IMR-90 (cell line): ENCODE results near the gene HOXD10. TPM values are rescaled to one million over a fixed set of nuclear protein-coding genes. Genes with fewer than 3 reads are reported as not detected.
A peak's percentile ranks its signal among the peaks of the same experiment; 100 is the strongest.

Experiments used
- ATAC-seq: fragments of 200-7000 bp; cut with Tn5 transposase; 2 replicates; pipeline ENCODE4 v1.9.1; 2020; ENCODE audit warnings: low read depth, mild to moderate bottlenecking, moderate library complexity
- BruUV-seq: library from RNA; stranded (reverse); fragments of 400-500 nt; replicated peaks from 2 replicates; lab custom pipeline; 2021; lab: Mats Ljungman, UMichigan
- CTCF ChIA-PET: fragments of 300-600 bp; formaldehyde crosslinking; extraction: SDS; loops from one replicate; lab custom pipeline; 2021; ENCODE audit warnings: antibody characterized with exemption; lab: Yijun Ruan, JAX
- POLR2A ChIA-PET: fragments of 300-600 bp; sonication (Branson Sonifier 250); formaldehyde crosslinking; loops from one replicate; lab custom pipeline; 2022; ENCODE audit warnings: antibody characterized with exemption; ENCODE audit not compliant: unreplicated experiment; lab: Charles Lee
- DNase-seq: peaks from one replicate; pipeline ENCODE4 v3.0.0; 2013
- H2AFZ ChIP-seq: replicated peaks from 2 replicates; pipeline ENCODE3; 2013; ENCODE audit warnings: low read length, mild to moderate bottlenecking; ENCODE audit not compliant: poor library complexity
- H2AK5ac ChIP-seq: 2 replicates; pipeline ENCODE4 v1.6.1; 2013; ENCODE audit warnings: low read depth, low read length, inconsistent platforms
- H2AK9ac ChIP-seq: replicated peaks from 2 replicates; pipeline ENCODE3; 2013; ENCODE audit warnings: mild to moderate bottlenecking, low read depth, low read length, moderate library complexity; ENCODE audit not compliant: poor library complexity
- H2BK120ac ChIP-seq: 2 replicates; pipeline ENCODE4 v1.6.1; 2013; ENCODE audit warnings: low read depth, low read length, inconsistent platforms
- H2BK15ac ChIP-seq: 3 replicates; pipeline ENCODE4 v1.6.1; 2013; ENCODE audit warnings: low read depth, low read length, inconsistent platforms
- H2BK20ac ChIP-seq: 2 replicates; pipeline ENCODE4 v1.6.1; 2013; ENCODE audit warnings: low read depth, mild to moderate bottlenecking, inconsistent platforms, low read length, moderate library complexity
- H2BK5ac ChIP-seq: 2 replicates; pipeline ENCODE4 v1.6.1; 2013; ENCODE audit warnings: mild to moderate bottlenecking, low read depth, low read length, inconsistent platforms; ENCODE audit not compliant: poor library complexity, severe bottlenecking
- H3K14ac ChIP-seq: replicated peaks from 2 replicates; pipeline ENCODE4 v1.6.1; 2013; ENCODE audit warnings: low read depth, low read length, inconsistent platforms
- H3K18ac ChIP-seq: 2 replicates; pipeline ENCODE4 v1.6.1; 2013; ENCODE audit warnings: low read depth, low read length, control low read depth
- H3K23ac ChIP-seq: 2 replicates; pipeline ENCODE4 v1.6.1; 2013; ENCODE audit warnings: low read depth, low read length, inconsistent platforms
- H3K27ac ChIP-seq: 2 replicates; pipeline ENCODE4 v1.5.1; 2013; ENCODE audit warnings: mild to moderate bottlenecking, control low read depth, low read length; ENCODE audit not compliant: insufficient read depth
- H3K27me3 ChIP-seq: 2 replicates; pipeline ENCODE4 v1.6.1; 2013; ENCODE audit warnings: low read length; ENCODE audit not compliant: control insufficient read depth, insufficient read depth
- H3K36me3 ChIP-seq: 2 replicates; pipeline ENCODE4 v1.6.1; 2013; ENCODE audit warnings: low read length, mixed read lengths; ENCODE audit not compliant: control insufficient read depth, insufficient read depth
- H3K4ac ChIP-seq: 2 replicates; pipeline ENCODE4 v1.6.1; 2013; ENCODE audit warnings: low read depth, low read length, inconsistent platforms
- H3K4me1 ChIP-seq: 2 replicates; pipeline ENCODE4 v1.6.1; 2013; ENCODE audit warnings: low read length, mixed read lengths; ENCODE audit not compliant: control insufficient read depth, insufficient read depth
- H3K4me2 ChIP-seq: 2 replicates; pipeline ENCODE4 v1.6.1; 2013; ENCODE audit warnings: low read depth, mild to moderate bottlenecking, control low read depth, low read length, moderate library complexity
- H3K4me3 ChIP-seq: 2 replicates; pipeline ENCODE4 v1.5.1; 2013; ENCODE audit warnings: low read depth, mild to moderate bottlenecking, control low read depth, low read length, moderate library complexity; ENCODE audit not compliant: insufficient read depth
- H3K56ac ChIP-seq: 2 replicates; pipeline ENCODE4 v1.6.1; 2013; ENCODE audit warnings: low read length, inconsistent platforms; ENCODE audit not compliant: insufficient read depth; ENCODE audit errors: extremely low read depth
- H3K79me1 ChIP-seq, 2 experiments: 2 replicates each; pipeline ENCODE4 v1.6.1; 2013; ENCODE audit warnings: low read length in 2 of 2, inconsistent platforms in 1 of 2, low read depth in 1 of 2
- H3K9ac ChIP-seq: 2 replicates; pipeline ENCODE4 v1.6.1; 2013; ENCODE audit warnings: low read depth, low read length, control low read depth
- H3K9me1 ChIP-seq: 2 replicates; pipeline ENCODE4 v1.6.1; 2013; ENCODE audit warnings: low read length, inconsistent platforms; ENCODE audit not compliant: insufficient read depth
- H3K9me3 ChIP-seq: 2 replicates; pipeline ENCODE4 v1.6.1; 2013; ENCODE audit warnings: low read length; ENCODE audit not compliant: control insufficient read depth, insufficient read depth
- H4K20me1 ChIP-seq: 2 replicates; pipeline ENCODE4 v1.6.1; 2013; ENCODE audit warnings: low read length, inconsistent platforms; ENCODE audit not compliant: insufficient read depth
- H4K5ac ChIP-seq: 2 replicates; pipeline ENCODE4 v1.6.1; 2013; ENCODE audit warnings: mild to moderate bottlenecking, low read depth, low read length, control low read depth
- H4K8ac ChIP-seq, 2 experiments: 2 replicates each; pipeline ENCODE4 v1.6.1; 2013; ENCODE audit warnings: low read depth in 2 of 2, low read length in 2 of 2, control low read depth in 1 of 2, inconsistent platforms in 1 of 2
- H4K91ac ChIP-seq: 2 replicates; pipeline ENCODE4 v1.6.1; 2013; ENCODE audit warnings: low read depth, low read length, inconsistent platforms; ENCODE audit not compliant: insufficient read depth
- BHLHE40 ChIP-seq: fragments of 150-350 bp; IDR thresholded peaks from 2 replicates; pipeline ENCODE4 v1.6.1; 2016; ENCODE audit warnings: mild to moderate bottlenecking, low read depth, low read length
- CEBPB ChIP-seq: IDR thresholded peaks from 2 replicates; pipeline ENCODE4 v1.6.1; 2012; ENCODE audit warnings: low read depth, low read length, improper control_type of control experiment
- CHD1 ChIP-seq: IDR thresholded peaks from 2 replicates; pipeline ENCODE4 v1.6.1; 2012; ENCODE audit warnings: low read depth, low read length, improper control_type of control experiment
- FOS ChIP-seq: fragments of 150-350 bp; IDR thresholded peaks from 2 replicates; pipeline ENCODE4 v1.6.1; 2016; ENCODE audit warnings: low read depth, low read length
- MAFK ChIP-seq: IDR thresholded peaks from 2 replicates; pipeline ENCODE4 v1.6.1; 2012; ENCODE audit warnings: low read depth, low read length, improper control_type of control experiment
- MXI1 ChIP-seq: IDR thresholded peaks from 2 replicates; pipeline ENCODE4 v1.6.1; 2012; ENCODE audit warnings: low read depth, mild to moderate bottlenecking, low read length, moderate library complexity, borderline replicate concordance
- NFE2L2 ChIP-seq: fragments of 150-350 bp; IDR thresholded peaks from 2 replicates; pipeline ENCODE4 v1.6.1; 2016; ENCODE audit warnings: low read depth, mild to moderate bottlenecking, low read length
- POLR2A ChIP-seq: IDR thresholded peaks from 2 replicates; pipeline ENCODE4 v1.6.1; 2012; ENCODE audit warnings: mild to moderate bottlenecking, low read depth, low read length
- RAD21 ChIP-seq: IDR thresholded peaks from 2 replicates; pipeline ENCODE4 v1.6.1; 2012; ENCODE audit warnings: low read length, improper control_type of control experiment
- RCOR1 ChIP-seq: IDR thresholded peaks from 2 replicates; pipeline ENCODE4 v1.6.1; 2012; ENCODE audit warnings: mild to moderate bottlenecking, low read length, improper control_type of control experiment; ENCODE audit not compliant: insufficient replicate concordance
- RFX5 ChIP-seq: IDR thresholded peaks from 2 replicates; pipeline ENCODE4 v1.8.0; 2012; ENCODE audit warnings: low read depth, mild to moderate bottlenecking, low read length, moderate library complexity
- SMC3 ChIP-seq: fragments of 150-350 bp; IDR thresholded peaks from 2 replicates; pipeline ENCODE4 v1.6.1; 2016; ENCODE audit warnings: low read depth, mild to moderate bottlenecking, antibody characterized with exemption, low read length, moderate library complexity
- WGBS, 2 experiments: methylation state at CpG; one replicate each; pipeline versions ENCODE4 v1.1.5 to v1.1.7; 2013; ENCODE audit warnings: missing lambda C conversion rate in 2 of 2; ENCODE audit not compliant: insufficient read length in 1 of 2; ENCODE audit errors: extremely low coverage in 2 of 2; 5-methylcytosine and 5-hydroxymethylcytosine counted together
- dilution Hi-C: fragments of 300-500 bp; cut with HindIII; formaldehyde crosslinking; loops from one replicate; pipeline ENCODE4 v1.14.3; 2018; ENCODE audit warnings: low sequenced_read_pairs; ENCODE audit not compliant: unreplicated experiment
- in situ Hi-C: fragments of 300-500 bp; cut with MboI; formaldehyde crosslinking; loops from 3 replicates; pipeline ENCODE4 v1.14.3; 2019; ENCODE audit warnings: low sequenced_read_pairs, inconsistent platforms, mixed read lengths
- intact Hi-C: fragments of 100-400 bp; cut with micrococcal nuclease; formaldehyde crosslinking; loops from 2 replicates; pipeline ENCODE4 v1.10.0; 2022
- polyA plus RNA-seq, 3 experiments: library from polyadenylated mRNA; depleted of rRNA; stranded (reverse); fragments of >200 nt; gene quantifications; 2 replicates each; pipeline ENCODE4 v1.2.3, GENCODE V29; 2012; ENCODE audit warnings: low replicate concordance in 1 of 3
- total RNA-seq: library from RNA; depleted of rRNA; stranded (reverse); fragments of >200 nt; gene quantifications from 2 replicates; pipeline ENCODE4 v1.2.3, GENCODE V29; 2012
- TF ChIP-seq, protein P1 (sequence below): conservative IDR thresholded peaks from 2 replicates; pipeline ENCODE4 v1.5.1; 2012; ENCODE audit warnings: mild to moderate bottlenecking, low read depth, low read length, improper control_type of control experiment
- TF ChIP-seq, protein P2 (sequence below): fragments of 150-350 bp; IDR thresholded peaks from 2 replicates; pipeline ENCODE4 v1.6.1; 2016; ENCODE audit warnings: low read depth, mild to moderate bottlenecking, low read length, moderate library complexity, borderline replicate concordance
- TF ChIP-seq, protein P3 (sequence below): fragments of 150-350 bp; IDR thresholded peaks from 2 replicates; pipeline ENCODE4 v1.6.1; 2017; ENCODE audit warnings: mild to moderate bottlenecking, antibody characterized with exemption, low read length, low read depth

The HOXD10 gene
- total and polyA plus RNA-seq, 2 of the 4 experiments (the other 2 are of a cell fraction), result not detected

DNA sequence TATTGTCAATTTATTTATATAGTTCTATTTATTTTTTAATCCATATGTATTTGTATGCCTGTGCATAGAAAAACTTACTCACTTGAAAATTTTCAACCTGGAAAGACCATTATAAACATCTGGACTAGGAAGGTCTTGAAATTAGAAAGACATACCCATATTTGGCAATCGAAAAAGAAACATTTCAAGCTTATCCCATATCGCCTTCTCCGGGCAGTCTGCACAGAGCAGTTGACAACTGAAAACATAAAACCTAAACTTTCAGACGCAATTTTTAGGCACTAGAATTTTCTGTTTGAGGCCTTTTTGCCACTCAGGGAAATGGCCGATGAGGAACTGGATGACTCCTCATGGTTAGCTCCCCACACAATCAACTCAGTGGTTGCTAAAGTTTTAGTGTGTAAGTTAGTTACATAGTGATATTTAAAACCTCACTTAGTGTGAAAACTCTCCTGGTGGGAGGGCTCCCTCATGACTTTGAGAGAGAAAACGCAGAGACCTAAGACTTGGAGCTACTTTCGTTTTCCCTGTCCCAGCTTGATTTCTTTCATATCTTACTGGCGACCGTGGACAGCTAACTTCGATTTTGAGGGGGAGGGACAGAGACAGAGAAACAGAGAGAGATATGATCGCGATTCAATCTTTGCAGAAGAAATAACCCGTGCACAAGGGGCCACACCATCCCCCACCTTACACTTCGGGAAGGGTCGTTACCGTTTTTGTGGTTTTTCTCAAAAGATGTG, 20.2 kb upstream of the HOXD10 start:
- no peak overlapping the region for H2AK9ac ChIP-seq
- ATAC-seq (no peak), DNase-seq (no peak)
- no peak overlapping the region for H4K8ac ChIP-seq
- no peak overlapping the region for H4K91ac ChIP-seq
- no peak overlapping the region for H2BK15ac ChIP-seq
- 18% methylated on average over 4 of the region's 16 CpGs; no CpG with 5 or more reads in 1 of the 2 experiments for WGBS, 2 experiments
- H4K5ac ChIP-seq, result no peak overlapping the region
- no peaks in the 10 kb centered on the region for H4K20me1 ChIP-seq
- CTCF ChIA-PET, result interaction anchor here (0.9 to 3.9 kb wide), 4 partner anchors 406 to 893 kb away, joined by 3 to 13 read pairs (median 4); no protein-coding TSS in a partner anchor
- no peak overlapping the region for H3K18ac ChIP-seq
- no peak overlapping the region for H3K56ac ChIP-seq
- H3K79me1 ChIP-seq, result no peaks in the 10 kb centered on the region
- H3K9me1 ChIP-seq, result no peaks in the 10 kb centered on the region
- no peak overlapping the region for H2AK5ac ChIP-seq
- peaks cover 3% of the 10 kb centered on the region; the same call in 1 of the 2 replicates for H3K4me1 ChIP-seq
- no peak overlapping the region for H3K4ac ChIP-seq
- peaks cover 6% of the 10 kb centered on the region for H3K9me3 ChIP-seq
- H3K9ac ChIP-seq, result no peak overlapping the region
- peak overlapping the region; percentile 64 for H2AFZ ChIP-seq
- BruUV-seq, result no TSS peak
- POLR2A ChIA-PET, result no interaction called here
- H3K23ac ChIP-seq, result no peak overlapping the region; the same call in 1 of the 2 replicates
- no peak overlapping the region for H2BK120ac ChIP-seq
- peak overlapping the region; percentile 85 for H3K4me2 ChIP-seq
- dilution Hi-C loops (no loop called here), in situ Hi-C loops (loop anchor here (10.0 to 25.0 kb wide), 4 partner anchors 412 to 1359 kb away; no protein-coding TSS in a partner anchor), intact Hi-C loops (loop anchor here (2.0 to 10.0 kb wide), 6 partner anchors 682 to 1392 kb away; no protein-coding TSS in a partner anchor)
- peaks cover 92% of the 10 kb centered on the region for H3K27me3 ChIP-seq
- TF ChIP-seq POLR2A, result no peak
- TF ChIP-seq RFX5, result no peak
- TF ChIP-seq, protein P1, sequence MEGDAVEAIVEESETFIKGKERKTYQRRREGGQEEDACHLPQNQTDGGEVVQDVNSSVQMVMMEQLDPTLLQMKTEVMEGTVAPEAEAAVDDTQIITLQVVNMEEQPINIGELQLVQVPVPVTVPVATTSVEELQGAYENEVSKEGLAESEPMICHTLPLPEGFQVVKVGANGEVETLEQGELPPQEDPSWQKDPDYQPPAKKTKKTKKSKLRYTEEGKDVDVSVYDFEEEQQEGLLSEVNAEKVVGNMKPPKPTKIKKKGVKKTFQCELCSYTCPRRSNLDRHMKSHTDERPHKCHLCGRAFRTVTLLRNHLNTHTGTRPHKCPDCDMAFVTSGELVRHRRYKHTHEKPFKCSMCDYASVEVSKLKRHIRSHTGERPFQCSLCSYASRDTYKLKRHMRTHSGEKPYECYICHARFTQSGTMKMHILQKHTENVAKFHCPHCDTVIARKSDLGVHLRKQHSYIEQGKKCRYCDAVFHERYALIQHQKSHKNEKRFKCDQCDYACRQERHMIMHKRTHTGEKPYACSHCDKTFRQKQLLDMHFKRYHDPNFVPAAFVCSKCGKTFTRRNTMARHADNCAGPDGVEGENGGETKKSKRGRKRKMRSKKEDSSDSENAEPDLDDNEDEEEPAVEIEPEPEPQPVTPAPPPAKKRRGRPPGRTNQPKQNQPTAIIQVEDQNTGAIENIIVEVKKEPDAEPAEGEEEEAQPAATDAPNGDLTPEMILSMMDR, result no peak
- no peak for TF ChIP-seq FOS
- TF ChIP-seq MXI1, result no peak
- TF ChIP-seq MAFK, result no peak
- TF ChIP-seq CEBPB, result no peak
- no peak for TF ChIP-seq BHLHE40
- TF ChIP-seq SMC3, result no peak
- no peak for TF ChIP-seq RAD21
- no peak for TF ChIP-seq CHD1
- TF ChIP-seq RCOR1, result no peak
- TF ChIP-seq, protein P2, sequence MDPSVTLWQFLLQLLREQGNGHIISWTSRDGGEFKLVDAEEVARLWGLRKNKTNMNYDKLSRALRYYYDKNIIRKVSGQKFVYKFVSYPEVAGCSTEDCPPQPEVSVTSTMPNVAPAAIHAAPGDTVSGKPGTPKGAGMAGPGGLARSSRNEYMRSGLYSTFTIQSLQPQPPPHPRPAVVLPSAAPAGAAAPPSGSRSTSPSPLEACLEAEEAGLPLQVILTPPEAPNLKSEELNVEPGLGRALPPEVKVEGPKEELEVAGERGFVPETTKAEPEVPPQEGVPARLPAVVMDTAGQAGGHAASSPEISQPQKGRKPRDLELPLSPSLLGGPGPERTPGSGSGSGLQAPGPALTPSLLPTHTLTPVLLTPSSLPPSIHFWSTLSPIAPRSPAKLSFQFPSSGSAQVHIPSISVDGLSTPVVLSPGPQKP, result no peak
- TF ChIP-seq, protein P3, sequence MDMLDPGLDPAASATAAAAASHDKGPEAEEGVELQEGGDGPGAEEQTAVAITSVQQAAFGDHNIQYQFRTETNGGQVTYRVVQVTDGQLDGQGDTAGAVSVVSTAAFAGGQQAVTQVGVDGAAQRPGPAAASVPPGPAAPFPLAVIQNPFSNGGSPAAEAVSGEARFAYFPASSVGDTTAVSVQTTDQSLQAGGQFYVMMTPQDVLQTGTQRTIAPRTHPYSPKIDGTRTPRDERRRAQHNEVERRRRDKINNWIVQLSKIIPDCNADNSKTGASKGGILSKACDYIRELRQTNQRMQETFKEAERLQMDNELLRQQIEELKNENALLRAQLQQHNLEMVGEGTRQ, result no peak
- TF ChIP-seq NFE2L2, result no peak
- H3K27ac ChIP-seq, result no peak overlapping the region
- no peak overlapping the region for H2BK5ac ChIP-seq
- H3K14ac ChIP-seq, result no peak overlapping the region
- H2BK20ac ChIP-seq, result no peak overlapping the region
- peak overlapping the region; percentile 35 for H3K4me3 ChIP-seq
- no peaks in the 10 kb centered on the region for H3K36me3 ChIP-seq
